GM21717 (cell line): ENCODE data around the gene MTM1.

ENCODE experiments used
- ATAC-seq: cut with Tn5 transposase; IDR thresholded peaks from one replicate; pipeline ENCODE4 v1.9.1; 2021; ENCODE audit warnings: mild to moderate bottlenecking, moderate library complexity; ENCODE audit not compliant: unreplicated experiment

Gene MTM1

DNA sequence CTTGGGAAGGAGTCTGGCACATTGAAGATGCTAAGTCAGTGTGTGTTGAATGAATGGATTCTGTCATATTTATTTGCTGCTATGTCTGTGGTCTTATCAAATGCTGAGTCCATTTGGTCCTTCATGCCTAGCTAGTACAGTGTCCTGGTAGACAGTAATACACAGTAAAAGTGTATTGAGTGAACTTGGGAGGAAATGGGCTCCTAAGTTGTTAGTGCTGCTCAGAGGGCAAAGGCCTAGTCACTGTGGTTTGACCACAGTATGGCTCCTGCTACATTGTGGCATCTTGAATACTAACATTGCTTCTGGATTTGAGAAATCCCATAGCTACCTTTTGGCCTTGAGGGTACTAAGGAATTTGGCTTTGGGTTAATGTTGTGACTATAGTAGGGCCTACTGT lies 33.9 kb downstream of the MTM1 start:
- ATAC-seq: no peak

DNA sequence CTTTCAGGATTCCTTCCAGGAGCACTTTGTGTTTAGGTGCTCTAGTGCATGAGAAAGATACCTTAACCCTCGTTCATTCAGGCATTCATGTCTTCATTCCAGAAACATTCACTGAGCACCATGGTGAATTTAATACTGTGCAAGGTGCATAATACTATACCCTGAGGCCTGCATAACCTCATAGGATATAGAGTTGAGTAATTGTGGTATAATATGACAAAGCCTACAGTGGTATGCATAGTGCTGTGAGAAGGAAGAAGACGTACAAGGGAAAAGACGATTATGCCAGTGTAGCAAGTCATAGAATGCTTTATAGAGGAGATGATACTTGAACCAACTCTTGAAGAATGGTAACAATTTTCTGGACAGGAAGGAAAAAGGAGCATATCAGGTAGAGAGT lies 34.3 kb downstream of the MTM1 start:
- ATAC-seq: no peak

DNA sequence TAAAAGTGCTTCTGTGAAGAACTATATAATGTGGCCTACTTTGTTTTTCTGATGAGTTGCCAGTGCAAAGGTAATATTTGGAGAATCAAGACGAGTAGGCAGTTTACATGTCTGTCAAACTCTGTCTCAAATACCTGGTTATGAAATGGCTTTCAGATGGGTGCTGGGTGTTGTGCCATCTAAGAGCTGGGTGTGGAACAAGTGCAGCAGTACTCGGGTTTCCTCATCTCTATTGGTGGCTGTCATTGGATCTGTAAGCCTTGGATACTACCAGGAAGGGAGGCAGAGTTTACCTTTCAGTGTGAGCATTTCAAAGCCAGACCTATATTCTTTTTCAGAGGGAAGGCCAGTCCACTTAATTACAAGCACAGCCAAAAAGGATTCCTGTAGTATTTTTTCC lies 37.2 kb downstream of the MTM1 start:
- ATAC-seq: no peak

DNA sequence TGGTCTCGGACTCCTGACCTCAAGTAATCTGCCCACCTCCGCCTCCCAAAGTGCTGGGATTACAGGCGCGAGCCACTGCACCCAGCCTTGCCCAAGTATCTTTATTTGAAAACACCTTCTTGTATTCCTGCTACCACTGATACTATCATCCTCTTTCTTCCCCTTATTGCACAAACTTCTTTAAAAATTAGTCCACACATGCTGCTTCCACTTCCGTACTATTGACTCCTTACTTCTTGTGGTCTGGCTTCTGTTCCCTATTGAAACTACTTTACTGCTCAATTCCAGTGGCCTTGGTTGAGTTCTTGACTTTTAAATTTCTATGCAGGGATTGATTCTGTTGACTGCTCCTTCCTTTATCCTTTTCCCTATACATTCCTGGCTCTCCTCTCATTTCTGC lies 38.8 kb downstream of the MTM1 start:
- no peak for ATAC-seq

DNA sequence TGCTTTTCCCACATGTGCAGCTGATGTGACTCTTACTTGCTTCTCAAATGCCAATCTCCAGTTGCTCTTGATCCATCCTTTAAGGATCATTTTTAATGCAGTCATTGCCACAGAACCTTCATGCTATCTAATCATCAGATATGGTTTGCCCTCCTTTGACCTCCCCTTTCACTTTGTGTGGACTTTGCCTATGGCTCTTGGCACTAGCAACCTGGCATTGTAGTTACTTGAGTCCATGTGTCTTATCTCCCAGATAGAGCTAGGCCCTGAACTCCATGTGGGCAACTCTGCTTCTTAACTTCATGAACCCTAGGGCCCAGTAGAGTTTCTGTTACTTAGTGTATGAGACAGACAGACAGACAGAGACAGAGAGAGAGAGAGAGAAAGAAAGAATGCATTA lies 41.6 kb downstream of the MTM1 start:
- ATAC-seq: no peak

DNA sequence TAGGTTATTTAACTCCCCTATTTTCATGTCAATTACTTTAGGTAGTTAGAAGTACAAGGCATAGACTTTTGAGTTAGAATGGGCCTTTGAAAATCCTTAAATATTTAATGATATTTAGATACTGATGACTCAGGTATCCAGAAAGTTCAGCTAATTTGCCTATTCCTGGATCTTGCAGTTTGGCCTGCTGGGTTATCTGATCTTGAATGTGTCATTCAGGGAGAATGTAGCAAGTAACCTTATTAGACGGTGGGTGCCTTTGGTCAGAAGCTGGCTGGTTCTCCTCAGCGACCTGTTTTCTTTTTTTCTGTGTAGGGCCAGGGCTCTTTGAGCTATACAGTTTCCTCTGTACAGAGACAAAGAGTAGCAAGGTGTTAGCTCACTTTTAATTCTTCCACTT lies 42.0 kb downstream of the MTM1 start:
- no peak for ATAC-seq

DNA sequence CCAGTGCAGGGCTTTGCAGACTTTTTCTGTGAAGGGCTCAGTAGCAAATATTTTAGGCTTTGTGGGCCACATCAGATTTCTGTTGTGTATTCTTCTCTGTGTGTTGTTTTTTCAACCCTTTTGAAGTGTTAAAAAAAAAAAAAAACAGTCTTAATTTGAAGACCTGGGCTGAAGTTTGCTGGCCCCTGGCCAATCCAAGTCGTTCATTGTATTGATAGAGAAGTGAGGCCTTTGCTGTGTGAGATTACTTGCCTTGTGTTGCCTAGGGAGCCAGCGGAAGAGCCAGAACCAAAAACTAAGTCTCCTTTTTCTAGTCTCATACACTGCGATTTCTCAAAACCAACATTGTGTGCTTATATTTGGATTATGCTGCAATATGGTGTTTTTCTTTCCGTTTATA lies 46.9 kb downstream of the MTM1 start:
- no peak for ATAC-seq

DNA sequence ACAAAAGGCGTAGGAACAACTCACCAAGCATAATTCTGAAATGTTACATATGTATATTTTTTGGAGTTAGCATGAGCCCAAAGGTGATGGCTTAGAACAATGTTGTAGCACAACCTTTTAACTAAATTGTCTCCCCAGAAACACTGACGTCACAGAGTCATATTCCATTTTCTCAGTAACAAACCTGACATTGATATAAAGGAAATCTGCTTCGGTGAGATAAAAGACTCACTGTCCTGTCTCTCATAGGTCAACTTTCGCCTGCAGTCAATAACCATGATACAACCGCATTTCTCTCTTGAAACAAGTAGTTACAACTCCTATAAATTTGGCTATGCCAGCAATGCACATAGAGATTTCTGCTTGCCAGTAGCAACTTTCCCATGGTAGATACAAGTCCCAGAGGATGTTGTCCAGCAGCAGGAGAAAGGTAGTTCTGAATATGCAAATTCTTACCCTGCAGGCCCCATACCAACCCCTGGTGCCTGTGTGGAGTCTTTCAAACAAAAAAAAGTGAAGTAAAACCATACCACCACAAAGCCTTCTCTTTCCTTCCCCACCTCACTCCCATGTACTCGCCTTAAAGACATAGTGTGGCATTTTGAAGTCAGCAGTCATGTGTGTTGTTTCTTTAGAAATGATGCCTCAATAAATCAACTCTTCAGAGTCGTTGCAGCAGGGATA lies 47.9 kb downstream of the MTM1 start:
- ATAC-seq: no peak

DNA sequence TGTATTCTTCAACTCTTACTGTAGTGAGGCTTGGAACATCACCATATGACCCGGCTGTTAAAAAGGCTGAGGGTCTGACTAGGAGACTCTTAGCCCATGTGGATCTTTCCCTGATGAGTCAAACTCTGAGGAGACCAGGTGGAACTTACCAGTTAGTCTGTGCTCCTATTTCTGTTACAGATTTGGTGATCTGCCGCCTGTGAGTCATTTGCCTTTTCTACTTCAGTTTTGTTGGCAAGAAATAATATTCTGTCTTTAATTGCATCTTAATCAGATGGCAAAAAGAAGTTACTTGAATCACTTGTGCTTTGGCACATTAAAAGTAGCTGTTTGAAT lies 48.4 kb downstream of the MTM1 start:
- ATAC-seq: no peak

DNA sequence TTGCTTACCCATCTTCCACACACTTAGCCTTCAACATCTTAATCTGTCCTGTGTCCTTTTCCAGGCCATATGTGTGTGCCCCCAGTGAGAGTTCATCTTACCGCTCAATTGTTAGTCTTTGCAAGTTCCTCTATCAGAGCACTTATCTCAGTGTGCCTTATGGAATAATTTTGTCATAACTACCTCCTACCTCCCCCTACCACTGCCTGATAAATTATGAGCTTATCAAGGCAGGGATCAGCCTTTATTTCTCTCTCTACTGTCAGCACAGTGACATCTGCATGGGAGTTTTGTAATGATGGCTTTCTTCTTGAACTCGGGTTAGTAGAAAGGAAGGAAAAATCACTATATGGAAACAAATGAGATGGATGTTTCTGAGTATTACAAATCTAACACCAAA lies 53.2 kb downstream of the MTM1 start:
- ATAC-seq: no peak

DNA sequence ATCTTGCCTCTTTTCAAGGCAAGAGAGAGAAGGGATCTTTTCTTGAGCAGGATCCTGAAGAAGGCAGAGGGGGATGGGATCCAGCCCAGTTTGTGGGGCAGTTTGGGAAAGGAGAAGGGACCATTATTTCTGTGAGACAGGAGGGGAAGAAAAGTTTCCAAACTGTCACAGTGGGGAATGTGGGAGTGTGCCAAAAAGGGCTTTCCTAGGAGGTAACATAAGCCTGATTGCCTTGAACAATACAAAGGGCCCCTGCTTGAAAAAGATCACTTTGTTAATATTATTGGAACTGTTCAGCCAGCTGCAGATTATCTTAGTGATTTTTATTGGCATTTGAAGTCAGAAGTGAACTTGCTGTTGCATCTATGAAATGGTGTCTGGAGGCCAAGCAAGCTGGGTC lies 55.2 kb downstream of the MTM1 start:
- ATAC-seq: no peak

DNA sequence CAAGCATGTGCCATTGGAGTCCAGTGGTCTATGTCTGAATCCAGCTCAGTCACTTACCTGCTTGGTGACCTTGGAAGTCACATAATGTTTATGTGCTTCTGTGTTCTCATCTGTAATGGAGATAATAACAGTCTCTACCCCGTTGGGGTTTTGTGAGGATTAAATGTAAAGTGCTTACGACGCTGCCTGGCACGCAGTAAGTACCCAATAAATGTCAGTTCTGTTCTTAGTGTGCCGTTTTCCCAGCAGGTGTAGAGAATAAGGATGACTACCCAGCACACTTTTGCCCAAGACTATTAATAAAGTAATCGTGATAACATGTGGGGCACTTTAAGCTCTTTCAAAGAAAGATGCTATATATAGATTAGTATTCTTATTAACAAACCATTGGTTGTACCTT lies 56.7 kb downstream of the MTM1 start:
- no peak for ATAC-seq

DNA sequence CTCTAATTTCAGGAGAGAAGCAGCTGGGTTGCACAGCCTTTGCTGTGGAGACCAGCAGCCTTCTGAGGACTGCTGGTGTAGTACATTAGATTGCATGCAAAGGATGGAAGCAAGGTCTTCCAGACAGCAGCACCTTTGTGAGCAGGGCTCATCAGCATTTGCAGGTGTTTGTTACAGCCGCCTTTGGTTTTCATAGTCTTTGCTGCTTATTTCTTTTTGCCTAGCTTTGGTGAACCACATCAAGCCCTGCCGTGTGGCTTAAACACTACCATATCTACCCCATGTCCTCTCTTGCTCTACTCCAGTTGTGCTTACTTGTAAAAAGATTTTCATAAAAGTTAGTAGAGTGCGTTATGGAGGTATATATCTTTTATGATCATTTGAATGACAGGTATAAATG lies 57.5 kb downstream of the MTM1 start:
- no peak for ATAC-seq

DNA sequence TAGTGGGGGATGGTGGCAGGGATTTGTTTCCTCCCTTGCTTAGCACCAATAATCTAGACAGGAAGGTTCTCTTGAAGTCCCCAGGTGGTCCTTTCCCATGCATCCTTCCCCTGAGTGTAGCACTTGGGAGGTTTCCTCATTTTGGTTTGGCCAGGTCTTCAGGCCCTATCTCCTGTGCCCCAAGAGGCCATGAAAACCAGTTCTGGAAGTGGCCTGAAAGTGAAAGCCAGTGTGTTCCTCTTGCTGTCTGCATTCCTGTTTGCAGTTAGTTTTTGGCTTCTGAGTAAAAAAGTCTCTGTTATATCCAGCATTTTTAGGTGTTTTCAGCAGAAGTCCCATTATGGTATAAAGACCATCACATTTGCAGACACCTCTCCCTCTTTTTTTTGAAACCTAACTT lies 59.5 kb downstream of the MTM1 start:
- no peak for ATAC-seq

DNA sequence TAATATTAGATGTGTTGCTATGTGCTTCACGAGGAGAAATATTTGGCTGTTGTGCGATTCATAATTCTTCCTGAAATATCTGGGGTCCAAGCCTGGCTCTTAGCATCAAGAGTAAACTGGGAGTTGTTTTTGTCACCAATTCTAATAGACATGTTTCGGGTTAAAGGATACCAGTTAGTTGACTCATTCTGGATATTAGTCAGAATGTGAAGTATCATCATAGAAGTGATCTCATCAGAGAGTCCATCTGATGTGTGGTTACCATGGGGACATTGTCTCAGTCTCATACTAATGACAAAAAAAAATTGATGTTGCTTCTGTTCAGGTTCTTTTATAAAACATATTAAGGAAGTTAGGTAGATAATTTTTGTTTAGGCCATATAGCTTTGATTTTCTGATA lies 67.5 kb downstream of the MTM1 start:
- peak; percentile 95 for ATAC-seq

DNA sequence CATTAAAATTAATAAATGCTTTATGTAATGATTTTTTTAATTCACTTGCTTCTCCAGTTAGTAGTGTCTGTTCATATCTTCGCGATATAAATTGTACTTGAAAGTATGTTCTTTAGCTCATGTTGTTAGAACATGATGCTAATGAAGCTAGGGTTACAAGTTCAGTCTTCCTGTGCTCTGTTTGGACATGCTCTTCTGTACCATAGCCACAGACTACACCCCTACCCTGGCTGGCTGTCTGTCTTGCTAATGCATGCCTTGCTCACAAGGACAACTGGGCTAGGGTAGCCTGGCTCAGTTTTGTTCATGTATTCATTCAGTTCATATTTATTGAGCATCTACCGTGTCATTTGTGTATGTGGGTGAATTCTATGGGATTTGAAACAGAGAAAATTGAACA lies 74.0 kb downstream of the MTM1 start:
- ATAC-seq: no peak

DNA sequence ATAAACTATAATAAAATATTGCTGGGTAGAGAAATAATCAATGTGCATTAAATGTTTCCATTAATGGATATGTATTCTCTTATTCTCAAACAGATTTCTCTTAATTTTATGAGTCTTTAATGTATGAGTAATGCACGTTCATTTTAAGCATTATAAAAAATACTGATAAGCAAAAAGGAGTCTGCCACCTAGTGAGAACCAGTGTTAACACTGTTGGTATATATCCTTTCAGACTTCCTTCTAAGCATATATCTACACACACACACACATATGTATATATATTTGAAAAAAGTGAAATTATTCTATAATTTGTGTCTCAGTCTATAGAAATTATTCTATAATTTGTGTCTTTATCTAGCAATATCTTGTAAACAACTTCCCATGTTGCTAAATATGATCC lies 74.8 kb downstream of the MTM1 start:
- no peak for ATAC-seq

DNA sequence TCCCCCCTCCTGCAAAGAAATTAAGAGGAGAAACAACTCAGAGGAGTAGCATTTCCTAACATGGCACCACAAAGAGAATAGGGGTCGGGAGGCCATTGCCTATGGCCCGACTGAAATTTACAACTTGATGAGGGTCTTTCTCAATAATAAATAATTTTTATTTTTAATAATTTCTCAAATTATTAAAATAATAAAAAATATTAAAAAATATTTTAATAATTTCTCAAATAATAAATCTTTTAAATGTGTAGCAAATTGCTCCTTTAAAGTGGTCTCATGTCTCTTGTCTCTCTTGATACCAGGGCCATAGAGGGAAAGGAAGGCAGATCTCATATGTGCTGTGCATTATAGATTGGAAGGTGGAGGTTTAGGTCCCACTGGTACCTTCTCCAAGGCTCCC lies 75.5 kb downstream of the MTM1 start:
- no peak for ATAC-seq

DNA sequence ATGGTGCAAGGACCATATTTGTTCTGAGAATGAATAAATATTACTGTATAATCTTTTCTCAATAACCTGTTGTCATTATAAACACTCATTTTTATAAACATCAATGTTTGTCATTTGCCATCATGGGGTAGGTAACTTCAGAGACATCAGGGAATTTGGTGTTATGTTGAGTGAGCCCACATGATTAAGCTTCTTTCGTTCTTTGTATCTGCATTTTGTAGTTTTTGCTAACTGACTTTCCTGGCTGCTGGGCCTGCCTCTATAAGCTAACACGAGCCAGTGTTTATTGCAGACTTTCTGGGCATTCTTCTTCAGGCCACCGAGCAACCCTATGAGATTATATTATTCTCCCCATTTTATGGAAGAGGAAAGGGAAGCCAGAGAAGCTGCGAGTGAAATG lies 76.0 kb downstream of the MTM1 start:
- no peak for ATAC-seq

DNA sequence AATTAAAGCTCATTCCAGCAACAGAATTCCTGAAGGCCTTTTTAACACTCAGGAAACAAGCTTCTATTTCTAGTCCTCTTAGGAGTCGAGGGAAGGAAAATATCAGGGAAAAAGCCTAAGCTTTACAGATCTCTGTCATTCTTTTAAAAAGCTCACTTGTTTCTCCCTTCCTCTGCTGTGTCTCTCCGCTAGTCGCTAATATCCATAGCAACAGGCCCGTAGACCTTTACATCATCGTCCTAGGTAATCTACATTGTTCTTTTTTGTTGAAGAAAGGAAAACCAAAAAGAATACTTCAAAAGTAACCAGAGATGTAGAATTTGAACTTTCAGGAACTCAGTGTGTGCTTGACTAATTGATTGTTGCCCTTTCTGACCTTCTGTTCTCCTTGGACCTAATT lies 78.9 kb downstream of the MTM1 start:
- no peak for ATAC-seq

DNA sequence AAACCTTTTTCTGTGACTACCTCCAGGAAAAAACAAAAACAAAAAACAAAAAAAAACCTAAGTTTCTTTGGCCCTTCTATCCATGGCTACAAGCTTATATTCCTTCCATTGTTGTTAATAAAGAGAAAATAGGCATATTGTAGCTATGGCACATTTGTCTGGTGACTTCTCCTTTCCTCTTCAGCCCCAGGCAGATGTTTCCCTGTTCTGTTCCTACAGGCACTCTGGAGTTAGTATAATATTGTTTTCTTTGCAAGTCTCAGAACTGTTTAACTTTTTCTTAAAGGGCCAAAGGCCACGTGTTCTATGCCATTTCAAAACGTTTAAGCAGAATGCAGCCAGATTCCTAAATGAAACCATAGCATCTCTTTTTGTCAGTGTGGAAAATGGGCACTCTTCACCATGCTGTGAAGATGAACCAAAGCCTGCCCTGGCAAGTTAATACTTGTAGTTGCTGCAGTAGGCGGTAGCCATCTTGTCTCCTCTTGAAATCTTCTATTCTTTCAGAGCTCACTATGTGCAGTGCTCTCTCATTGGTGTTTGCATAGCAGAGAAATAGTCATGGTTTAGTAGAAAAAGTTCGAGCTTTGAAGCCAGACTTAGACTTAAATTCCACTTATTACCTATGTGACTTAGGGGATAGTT lies 80.0 kb downstream of the MTM1 start:
- ATAC-seq: no peak

DNA sequence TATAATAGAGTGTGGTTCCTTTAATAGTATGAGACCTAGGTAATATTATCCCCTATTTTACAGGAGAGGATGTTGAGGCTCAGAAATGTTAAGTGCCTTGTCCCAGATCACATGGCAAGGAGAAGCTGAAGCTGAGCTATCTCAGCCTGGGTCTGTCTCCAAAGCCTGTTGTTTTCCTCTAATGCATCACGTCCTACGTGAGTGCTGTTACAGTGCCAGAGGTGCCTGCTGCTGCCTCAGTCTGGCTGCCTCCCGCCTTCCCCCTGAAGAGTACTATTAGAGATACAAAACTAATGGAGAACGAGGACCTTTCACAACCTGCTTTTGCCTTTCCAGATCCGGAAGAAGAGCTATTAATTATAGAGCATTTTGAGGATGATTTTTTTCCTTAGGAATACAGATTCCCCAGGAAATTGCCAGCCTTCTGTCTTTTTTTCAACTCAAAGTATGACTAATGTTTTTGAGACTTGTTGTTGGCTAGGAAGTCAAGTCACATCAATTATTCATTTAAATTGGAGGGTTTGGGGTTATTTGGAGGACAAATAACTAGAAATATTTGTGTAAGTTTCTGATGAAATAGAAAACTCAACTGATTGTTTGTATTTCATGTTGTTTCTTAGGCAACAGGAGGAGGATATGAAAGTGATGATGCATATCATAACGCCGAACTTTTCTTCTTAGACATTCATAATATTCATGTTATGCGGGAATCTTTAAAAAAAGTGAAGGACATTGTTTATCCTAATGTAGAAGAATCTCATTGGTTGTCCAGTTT lies 80.9 kb downstream of the MTM1 start:
- no peak for ATAC-seq
